Stomach (tissue), 4 donors: ENCODE results near the gene LPIN2.
A peak's percentile ranks its signal among the peaks of the same experiment; 100 is the strongest.

ENCODE experiments used
- CTCF ChIP-seq, 7 experiments: fragments of 450-650 bp in 4 of 7; fragments of 200-600 bp in 3 of 7; sonication (generic) in 3 of 7; IDR thresholded peaks; one replicate each; pipeline ENCODE4 v1.5.1; 2016 to 2019; ENCODE audit warnings: antibody characterized with exemption in 7 of 7, control low read depth in 2 of 7, mild to moderate bottlenecking in 1 of 7
- POLR2A ChIP-seq, 4 donors: fragments of 450-650 bp; IDR thresholded peaks; one replicate each; pipeline ENCODE4 v1.6.1; 2016; ENCODE audit warnings: antibody characterized with exemption in 4 of 4, control low read depth in 2 of 4, mild to moderate bottlenecking in 1 of 4, moderate library complexity in 1 of 4
- POLR2AphosphoS5 ChIP-seq, 3 donors: sonication (generic); formaldehyde crosslinking; IDR thresholded peaks; one replicate each; pipeline ENCODE4 v1.6.1; 2016; ENCODE audit warnings: antibody characterized with exemption in 3 of 3

DNA sequence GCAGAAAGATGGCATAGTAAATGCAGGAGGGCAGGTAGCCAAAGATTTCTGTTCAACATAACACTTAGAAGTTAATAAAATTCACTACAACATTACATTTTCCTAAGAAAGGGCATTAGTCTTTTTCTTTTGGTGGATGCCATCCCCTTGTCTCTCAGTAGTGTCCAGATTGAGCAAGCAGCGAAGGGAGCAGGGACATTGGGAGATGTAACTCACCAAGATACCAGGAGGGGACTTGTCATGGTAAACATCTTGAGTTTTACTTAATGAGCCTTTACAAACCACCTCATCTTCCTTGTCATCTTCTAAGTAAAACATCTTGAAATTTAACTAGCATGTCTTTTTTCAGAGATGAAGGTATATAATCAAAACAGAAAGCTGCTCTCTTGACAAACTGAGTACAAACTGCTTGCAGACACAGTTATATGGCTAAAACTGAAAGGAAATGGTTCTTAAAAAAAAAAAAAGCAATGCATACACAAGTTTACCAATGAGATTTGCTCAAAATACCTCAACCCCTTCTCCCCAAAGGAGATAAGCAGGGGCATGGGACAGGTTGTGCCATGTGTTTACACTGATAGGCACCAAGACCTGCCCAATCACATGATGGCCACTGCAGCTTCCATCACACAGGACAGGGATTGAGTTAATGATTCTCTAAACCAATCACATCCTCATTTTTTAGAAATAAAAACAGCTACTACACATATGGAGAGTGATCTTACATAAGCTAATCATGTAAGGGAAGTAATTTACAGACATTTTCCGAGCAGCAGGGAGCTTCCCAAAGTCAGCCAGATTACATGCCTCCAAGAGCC lies 30.3 kb downstream of the LPIN2 start:
- TF ChIP-seq CTCF (IDR thresholded peaks at IDR 0.05) (no peak), POLR2A (IDR thresholded peaks at IDR 0.05) (no peak), POLR2AphosphoS5 (IDR thresholded peaks at IDR 0.05) (peak in 1 of 3 donors; percentile 30)
